Measurements from ENCODE around the gene SYTL5. TPM values are rescaled to one million over a fixed set of nuclear protein-coding genes. Genes with fewer than 3 reads are reported as not detected.

SYTL5 gene
- total and polyA plus RNA-seq, 2 of the 4 experiments (the other 2 are of a cell fraction): 0.19 to 0.54 TPM

DNA sequence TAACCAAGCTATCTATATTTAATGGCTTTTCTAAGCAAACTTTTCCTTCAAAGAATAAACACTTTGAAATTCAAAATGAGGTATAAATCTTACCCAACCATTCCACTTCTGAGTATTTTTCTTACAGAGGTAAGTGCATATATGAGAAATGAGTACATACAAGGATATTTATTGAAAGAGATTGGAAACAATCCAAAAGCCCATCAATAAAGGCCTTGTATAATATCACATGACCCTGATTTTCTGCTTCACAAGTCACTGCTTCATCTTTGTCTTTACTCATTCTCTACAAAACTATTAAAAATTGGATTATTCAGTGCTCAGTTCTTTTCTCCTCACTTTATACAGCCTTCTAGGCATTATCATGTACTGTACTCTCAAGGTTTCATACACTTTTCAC is 123.0 kb downstream of the SYTL5 start:
- Histone ChIP-seq H3K4me3 (ENCODE audit: insufficient read depth, low read depth, low read length) (no peak overlapping the region), H3K9me3 (ENCODE audit: control insufficient read depth, insufficient read depth, low read length) (no peaks in the 10 kb centered on the region), H2AK5ac (ENCODE audit: low read depth, low read length) (no peak overlapping the region), H3K4ac (ENCODE audit: low read depth, low read length) (no peak overlapping the region), H4K5ac (ENCODE audit: low read depth, low read length) (no peak overlapping the region), H3K79me1 (ENCODE audit: low read depth in 1 of 2, low read length in 2 of 2) (no peaks in the 10 kb centered on the region), H3K14ac (replicated peaks; ENCODE audit: low read depth, low read length) (no peak overlapping the region), H2AK9ac (replicated peaks; ENCODE audit: low read depth, low read length, poor library complexity) (no peak overlapping the region), H3K27ac (ENCODE audit: insufficient read depth, low read length) (no peak overlapping the region), H4K91ac (ENCODE audit: insufficient read depth, low read depth, low read length) (no peak overlapping the region), H3K9ac (ENCODE audit: low read depth, low read length) (no peak overlapping the region), H2BK120ac (ENCODE audit: low read depth, low read length) (no peak overlapping the region), H4K8ac (ENCODE audit: low read depth in 2 of 2, low read length in 2 of 2) (no peak overlapping the region), H3K27me3 (ENCODE audit: control insufficient read depth, insufficient read depth, low read length) (peaks cover 1% of the 10 kb centered on the region; the same call in 1 of the 2 replicates), H2AFZ (replicated peaks; ENCODE audit: low read length, poor library complexity) (no peak overlapping the region), H3K56ac (ENCODE audit: extremely low read depth, insufficient read depth, low read length) (no peak overlapping the region), H3K36me3 (ENCODE audit: control insufficient read depth, insufficient read depth, low read length) (no peaks in the 10 kb centered on the region), H3K23ac (ENCODE audit: low read depth, low read length) (no peak overlapping the region), H3K18ac (ENCODE audit: low read depth, low read length) (no peak overlapping the region), H3K9me1 (ENCODE audit: insufficient read depth, low read length) (no peaks in the 10 kb centered on the region), H2BK5ac (ENCODE audit: low read depth, low read length, poor library complexity, severe bottlenecking) (no peak overlapping the region), H4K20me1 (ENCODE audit: insufficient read depth, low read length) (no peaks in the 10 kb centered on the region), H3K4me1 (ENCODE audit: control insufficient read depth, insufficient read depth, low read length) (no peaks in the 10 kb centered on the region), H3K4me2 (ENCODE audit: low read depth, low read length) (no peak overlapping the region), H2BK15ac (ENCODE audit: low read depth, low read length) (no peak overlapping the region), H2BK20ac (ENCODE audit: low read depth, low read length) (no peak overlapping the region)
- POLR2A ChIA-PET (ENCODE audit: unreplicated experiment): no interaction called here
- DNase-seq (no peak), ATAC-seq (ENCODE audit: low read depth) (no peak)
- dilution Hi-C loops (cut with HindIII; ENCODE audit: low sequenced_read_pairs, unreplicated experiment): no loop called here
- TF ChIP-seq RFX5 (IDR thresholded peaks at IDR 0.05; ENCODE audit: low read depth, low read length): no peak
- no peak for TF ChIP-seq FOS (IDR thresholded peaks at IDR 0.05; ENCODE audit: low read depth, low read length)
- TF ChIP-seq MXI1 (IDR thresholded peaks at IDR 0.05; ENCODE audit: borderline replicate concordance, low read depth, low read length): no peak
- TF ChIP-seq MAZ (IDR thresholded peaks at IDR 0.05; ENCODE audit: borderline replicate concordance, low read depth, low read length): no peak
- TF ChIP-seq RAD21 (IDR thresholded peaks at IDR 0.05; ENCODE audit: low read length): no peak
- intact Hi-C loops (cut with micrococcal nuclease): no loop called here
- in situ Hi-C loops (cut with MboI; ENCODE audit: low sequenced_read_pairs): loop anchor here (25.0 kb wide), 1 partner anchor 92 kb away; no protein-coding TSS in a partner anchor
- no TSS peak for BruUV-seq (replicated peaks)
- CTCF ChIA-PET: no interaction called here

Measured in IMR-90 (cell line).